Epithelial cell of prostate (primary cell): ENCODE data around the gene ATP6V0E1.
"Not testable (repeated sequence)": the region's sequence is repeated elsewhere in the genome, so short reads cannot be mapped to it uniquely, and the experiment has no call there.

ENCODE experiments used
- DNase-seq: peaks from one replicate; pipeline ENCODE4 v3.0.0-alpha.2; 2011; ENCODE audit warnings: low read depth, low spot score
- H3K27ac ChIP-seq: fragments of 450-650 bp; 2 replicates; pipeline ENCODE4 v1.5.1; 2017; ENCODE audit warnings: mild to moderate bottlenecking

ATP6V0E1 gene

GRCh38 chr5:173057062-173057924, 73.7 kb downstream of the ATP6V0E1 start:
- H3K27ac ChIP-seq = peak overlapping the region; percentile 75
- DNase-seq = peak; percentile 85

DNA sequence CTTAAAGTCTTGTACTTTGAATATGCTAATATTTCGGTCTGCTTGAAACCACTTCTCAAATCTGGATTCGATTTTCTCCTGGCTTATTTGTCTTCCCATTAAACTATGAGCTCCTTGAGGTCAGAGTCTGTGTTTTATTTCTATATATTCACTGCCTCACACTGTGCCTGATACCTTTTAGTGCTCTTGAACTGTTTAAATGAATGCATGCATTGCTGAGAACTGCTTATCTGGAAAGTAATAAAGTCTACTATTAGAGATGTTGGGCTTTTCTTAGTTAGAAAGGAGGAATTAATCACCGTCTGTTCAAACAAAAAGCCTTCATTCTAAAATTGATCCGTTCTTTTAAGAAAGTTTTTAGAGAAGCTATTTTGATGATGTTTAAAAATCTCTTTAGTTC, 78.6 kb downstream of the ATP6V0E1 start:
- DNase-seq = no peak

GRCh38 chr5:173065155-173065554, 81.6 kb downstream of the ATP6V0E1 start:
- no peak overlapping the region for H3K27ac ChIP-seq
- no peak for DNase-seq

More for the DNA sequence above, 78.6 kb downstream of the ATP6V0E1 start:
- no peak overlapping the region for H3K27ac ChIP-seq

DNA sequence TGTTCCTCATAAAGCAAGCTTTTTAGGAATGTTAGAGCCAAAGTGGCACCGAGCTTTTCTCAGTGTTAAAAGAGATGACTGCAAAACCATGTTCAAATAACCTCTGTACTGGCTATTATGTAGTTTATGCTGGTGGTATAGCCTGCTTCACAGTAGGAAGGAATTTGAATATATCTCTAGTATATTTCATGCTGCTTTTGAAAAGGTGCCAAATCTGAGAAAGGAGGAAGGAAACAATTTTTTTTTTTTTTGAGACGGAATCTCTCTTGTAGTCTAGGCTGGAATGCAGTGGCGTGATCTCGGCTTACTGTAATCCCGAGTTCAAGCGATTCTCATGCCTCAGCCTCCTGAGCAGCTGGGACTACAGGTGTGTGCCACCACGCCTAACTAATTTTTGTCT, 86.1 kb downstream of the ATP6V0E1 start:
- no peak overlapping the region for H3K27ac ChIP-seq
- DNase-seq = no peak

GRCh38 chr5:173075137-173075843, 91.7 kb downstream of the ATP6V0E1 start:
- DNase-seq = no peak
- no peak overlapping the region for H3K27ac ChIP-seq

DNA sequence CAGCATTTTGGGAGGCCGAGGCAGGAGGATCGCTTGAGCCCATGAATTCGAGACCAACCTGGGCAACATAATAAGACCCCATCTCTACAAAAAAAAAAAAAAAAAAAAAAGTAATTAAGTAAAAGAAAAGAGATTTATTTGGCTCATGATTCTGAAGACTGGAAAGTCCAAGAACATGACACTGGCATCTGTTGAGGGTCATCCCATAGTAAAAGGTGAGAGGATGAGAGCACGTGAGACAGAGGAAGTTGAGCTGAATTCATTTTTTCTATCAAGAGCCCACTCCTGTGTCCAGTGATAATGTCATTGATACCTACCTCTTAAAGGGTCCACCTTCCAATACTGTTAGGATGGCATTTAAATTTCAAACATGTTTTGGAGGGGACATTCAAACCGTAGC, 92.4 kb downstream of the ATP6V0E1 start:
- no peak overlapping the region for H3K27ac ChIP-seq
- DNase-seq = no peak

GRCh38 chr5:173076471-173076870, 92.9 kb downstream of the ATP6V0E1 start:
- not testable (repeated sequence) for H3K27ac ChIP-seq, DNase-seq

DNA sequence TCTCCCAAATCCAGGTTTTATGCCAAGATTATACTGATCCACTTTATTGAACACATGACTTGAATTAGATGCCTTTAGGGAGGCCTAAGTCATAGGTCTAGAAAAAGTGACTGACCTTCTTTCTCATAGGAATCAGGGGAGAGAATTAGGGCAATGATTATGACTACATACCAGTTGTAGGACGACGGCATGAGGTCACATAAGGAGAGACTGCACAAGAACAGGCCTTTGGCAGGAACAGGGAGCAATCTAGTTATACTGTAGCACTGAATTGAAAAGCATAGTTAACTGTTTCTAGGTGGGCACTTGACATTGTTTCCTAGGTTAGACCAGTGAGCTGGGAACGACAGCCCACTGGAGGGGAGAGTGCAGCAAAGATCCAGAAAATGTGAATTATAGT, 95.3 kb downstream of the ATP6V0E1 start:
- no peak overlapping the region for H3K27ac ChIP-seq
- no peak for DNase-seq
